SK-N-SH (cell line): Measurements from ENCODE around the gene EEFSEC. TPM values are rescaled to one million over a fixed set of nuclear protein-coding genes. Genes with fewer than 3 reads are reported as not detected.

Source experiments
- CTCF ChIA-PET: fragments of 300-600, 350-600 bp; formaldehyde crosslinking; extraction: SDS; loops from one replicate; lab custom pipeline; 2021; lab: Yijun Ruan, JAX
- POLR2A ChIA-PET: fragments of 350-600 bp; sonication (Branson Sonifier 250); formaldehyde crosslinking; extraction: SDS; loops from one replicate; lab custom pipeline; 2020; ENCODE audit warnings: antibody characterized with exemption, inconsistent platforms; lab: Yijun Ruan, JAX
- DNase-seq: peaks from one replicate; pipeline ENCODE4 v3.0.0; 2012
- H2AFZ ChIP-seq: fragments of 200-600 bp; sonication (generic); 2 replicates; pipeline ENCODE4 v1.8.1; 2016; ENCODE audit warnings: antibody characterized with exemption, mild to moderate bottlenecking, low read depth
- H3F3A ChIP-seq: fragments of 200-600 bp; sonication (generic); replicated peaks from 2 replicates; pipeline ENCODE3; 2016; ENCODE audit warnings: antibody characterized with exemption, mild to moderate bottlenecking; ENCODE audit not compliant: insufficient read depth
- H3K27ac ChIP-seq, 2 experiments: fragments of 200-500 bp in 1 of 2; fragments of 200-600 bp in 1 of 2; sonication (Bioruptor generic) in 1 of 2; sonication (generic), shearing (Covaris generic) in 1 of 2; 2 replicates each; pipeline versions ENCODE4 v1.5.1 to v1.6.1; 2014 to 2016; ENCODE audit warnings: low read depth in 2 of 2, inconsistent platforms in 1 of 2, low read length in 1 of 2, mild to moderate bottlenecking in 1 of 2, mixed read lengths in 1 of 2
- H3K27me3 ChIP-seq: fragments of 200-600 bp; sonication (generic), shearing (Covaris generic); 2 replicates; pipeline ENCODE4 v1.6.1; 2016; ENCODE audit warnings: mixed run types; ENCODE audit not compliant: insufficient read depth
- H3K36me3 ChIP-seq, 2 experiments: fragments of 200-500 bp in 1 of 2; fragments of 200-600 bp in 1 of 2; sonication (Bioruptor generic) in 1 of 2; sonication (generic) in 1 of 2; replicated peaks in 1 of 2; 2 replicates each; pipeline versions ENCODE3 to v1.5.1; 2014 to 2016; ENCODE audit warnings: low read length in 1 of 2, mild to moderate bottlenecking in 1 of 2; ENCODE audit not compliant: insufficient read depth in 2 of 2, control insufficient read depth in 1 of 2
- H3K4me1 ChIP-seq, 2 experiments: fragments of 200-500 bp in 1 of 2; fragments of 200-600 bp in 1 of 2; sonication (Bioruptor generic) in 1 of 2; sonication (generic), shearing (Covaris generic) in 1 of 2; 2 replicates each; pipeline versions ENCODE4 v1.5.1 to v1.6.1; 2014 to 2016; ENCODE audit warnings: low read depth in 1 of 2, low read length in 1 of 2, mixed run types in 1 of 2; ENCODE audit not compliant: insufficient read depth in 2 of 2, control insufficient read depth in 1 of 2
- H3K4me2 ChIP-seq: fragments of 200-600 bp; sonication (generic), shearing (Covaris generic); 2 replicates; pipeline ENCODE4 v1.6.1; 2017; ENCODE audit warnings: mixed run types
- H3K4me3 ChIP-seq, 2 experiments: fragments of 200-500 bp in 1 of 2; fragments of 200-600 bp in 1 of 2; sonication (Bioruptor generic) in 1 of 2; sonication (generic), shearing (Covaris generic) in 1 of 2; 2 replicates each; pipeline versions ENCODE4 v1.5.1 to v1.8.1; 2014 to 2016; ENCODE audit warnings: low read depth in 2 of 2, inconsistent platforms in 1 of 2, low read length in 1 of 2, mild to moderate bottlenecking in 1 of 2, mixed read lengths in 1 of 2, moderate library complexity in 1 of 2
- H3K79me2 ChIP-seq: fragments of 200-600 bp; sonication (generic); 2 replicates; pipeline ENCODE4 v1.8.1; 2017; ENCODE audit warnings: mild to moderate bottlenecking; ENCODE audit not compliant: insufficient read depth
- H3K9ac ChIP-seq: fragments of 200-600 bp; sonication (generic); 2 replicates; pipeline ENCODE4 v1.6.1; 2017; ENCODE audit warnings: mixed run types
- H3K9me2 ChIP-seq: fragments of 200-600 bp; sonication (generic); 2 replicates; pipeline ENCODE4 v1.6.1; 2017; ENCODE audit warnings: mixed run types
- H3K9me3 ChIP-seq: fragments of 200-600 bp; sonication (generic); 2 replicates; pipeline ENCODE4 v1.6.1; 2017; ENCODE audit warnings: mixed run types, mild to moderate bottlenecking, moderate library complexity
- H4K20me1 ChIP-seq: fragments of 200-600 bp; sonication (generic); 2 replicates; pipeline ENCODE4 v1.6.1; 2017; ENCODE audit warnings: mild to moderate bottlenecking, mixed run types; ENCODE audit not compliant: insufficient read depth
- FOSL2 ChIP-seq: IDR thresholded peaks from 2 replicates; pipeline ENCODE4 v1.4.0; 2012; ENCODE audit warnings: low read depth, mild to moderate bottlenecking, moderate library complexity, borderline replicate concordance
- FOXM1 ChIP-seq: IDR thresholded peaks from 2 replicates; pipeline ENCODE4 v1.4.0; 2012; ENCODE audit warnings: low read depth, mild to moderate bottlenecking
- GATA2 ChIP-seq: sonication (generic); formaldehyde crosslinking; IDR thresholded peaks from 2 replicates; pipeline ENCODE4 v1.5.0; 2020; ENCODE audit warnings: mild to moderate bottlenecking, missing genetic modification reagents
- PBX3 ChIP-seq: IDR thresholded peaks from 2 replicates; pipeline ENCODE4; 2012
- POLR2AphosphoS5 ChIP-seq: IDR thresholded peaks from 2 replicates; pipeline ENCODE4 v1.6.1; 2012; ENCODE audit warnings: low read depth, low read length
- RFX5 ChIP-seq: IDR thresholded peaks from 2 replicates; pipeline ENCODE4 v1.6.1; 2012; ENCODE audit warnings: mild to moderate bottlenecking, improper control_type of control experiment, low read length
- SIN3A ChIP-seq: IDR thresholded peaks from 2 replicates; pipeline ENCODE4 v1.6.1; 2012; ENCODE audit warnings: low read depth, mild to moderate bottlenecking, low read length, moderate library complexity, borderline replicate concordance
- TAF1 ChIP-seq: IDR thresholded peaks from 2 replicates; pipeline ENCODE4 v1.6.1; 2012; ENCODE audit warnings: low read depth, mild to moderate bottlenecking, low read length, moderate library complexity, borderline replicate concordance
- TCF12 ChIP-seq: IDR thresholded peaks from 2 replicates; pipeline ENCODE4 v1.4.0; 2012
- USF2 ChIP-seq: fragments of 150-350 bp; IDR thresholded peaks from 2 replicates; pipeline ENCODE4 v1.6.1; 2017; ENCODE audit warnings: antibody characterized with exemption, low read length, low read depth, borderline replicate concordance
- WGBS: methylation state at CpG from one replicate; pipeline ENCODE4 v1.1.6; 2017; ENCODE audit warnings: low lambda C conversion rate; 5-methylcytosine and 5-hydroxymethylcytosine counted together
- polyA plus RNA-seq, 3 experiments: library from polyadenylated mRNA; depleted of rRNA; stranded (reverse); fragments of >200 nt; gene quantifications; 2 replicates each; pipeline ENCODE4 v1.2.3, GENCODE V29; 2012
- TF ChIP-seq, protein P1 (sequence below): IDR thresholded peaks from 2 replicates; pipeline ENCODE4 v1.6.1; 2012; ENCODE audit warnings: mild to moderate bottlenecking, low read depth, low read length, moderate library complexity
- TF ChIP-seq, protein P2 (sequence below): IDR thresholded peaks from 2 replicates; pipeline ENCODE4 v1.4.0; 2012; ENCODE audit warnings: low read depth, borderline replicate concordance
- TF ChIP-seq, protein P3 (sequence below): IDR thresholded peaks from 2 replicates; pipeline ENCODE4 v1.4.0; 2012; ENCODE audit warnings: low read depth

EEFSEC gene
- polyA plus RNA-seq, 1 of the 3 experiments (the other 2 are of a cell fraction): 12.4 TPM

GRCh38 chr3:128456776-128457715 lies 303.8 kb downstream of the EEFSEC start (continued):
- TF ChIP-seq POLR2AphosphoS5: no peak
- TF ChIP-seq RFX5: no peak
- TF ChIP-seq FOXM1: no peak
- no peak for TF ChIP-seq TAF1
- no peak for TF ChIP-seq USF2
- TF ChIP-seq GATA2: peak; percentile 100
- TF ChIP-seq, protein P1, sequence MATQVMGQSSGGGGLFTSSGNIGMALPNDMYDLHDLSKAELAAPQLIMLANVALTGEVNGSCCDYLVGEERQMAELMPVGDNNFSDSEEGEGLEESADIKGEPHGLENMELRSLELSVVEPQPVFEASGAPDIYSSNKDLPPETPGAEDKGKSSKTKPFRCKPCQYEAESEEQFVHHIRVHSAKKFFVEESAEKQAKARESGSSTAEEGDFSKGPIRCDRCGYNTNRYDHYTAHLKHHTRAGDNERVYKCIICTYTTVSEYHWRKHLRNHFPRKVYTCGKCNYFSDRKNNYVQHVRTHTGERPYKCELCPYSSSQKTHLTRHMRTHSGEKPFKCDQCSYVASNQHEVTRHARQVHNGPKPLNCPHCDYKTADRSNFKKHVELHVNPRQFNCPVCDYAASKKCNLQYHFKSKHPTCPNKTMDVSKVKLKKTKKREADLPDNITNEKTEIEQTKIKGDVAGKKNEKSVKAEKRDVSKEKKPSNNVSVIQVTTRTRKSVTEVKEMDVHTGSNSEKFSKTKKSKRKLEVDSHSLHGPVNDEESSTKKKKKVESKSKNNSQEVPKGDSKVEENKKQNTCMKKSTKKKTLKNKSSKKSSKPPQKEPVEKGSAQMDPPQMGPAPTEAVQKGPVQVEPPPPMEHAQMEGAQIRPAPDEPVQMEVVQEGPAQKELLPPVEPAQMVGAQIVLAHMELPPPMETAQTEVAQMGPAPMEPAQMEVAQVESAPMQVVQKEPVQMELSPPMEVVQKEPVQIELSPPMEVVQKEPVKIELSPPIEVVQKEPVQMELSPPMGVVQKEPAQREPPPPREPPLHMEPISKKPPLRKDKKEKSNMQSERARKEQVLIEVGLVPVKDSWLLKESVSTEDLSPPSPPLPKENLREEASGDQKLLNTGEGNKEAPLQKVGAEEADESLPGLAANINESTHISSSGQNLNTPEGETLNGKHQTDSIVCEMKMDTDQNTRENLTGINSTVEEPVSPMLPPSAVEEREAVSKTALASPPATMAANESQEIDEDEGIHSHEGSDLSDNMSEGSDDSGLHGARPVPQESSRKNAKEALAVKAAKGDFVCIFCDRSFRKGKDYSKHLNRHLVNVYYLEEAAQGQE: no peak
- TF ChIP-seq FOSL2: no peak
- TF ChIP-seq, protein P2, sequence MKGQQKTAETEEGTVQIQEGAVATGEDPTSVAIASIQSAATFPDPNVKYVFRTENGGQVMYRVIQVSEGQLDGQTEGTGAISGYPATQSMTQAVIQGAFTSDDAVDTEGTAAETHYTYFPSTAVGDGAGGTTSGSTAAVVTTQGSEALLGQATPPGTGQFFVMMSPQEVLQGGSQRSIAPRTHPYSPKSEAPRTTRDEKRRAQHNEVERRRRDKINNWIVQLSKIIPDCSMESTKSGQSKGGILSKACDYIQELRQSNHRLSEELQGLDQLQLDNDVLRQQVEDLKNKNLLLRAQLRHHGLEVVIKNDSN: no peak
- no peak for TF ChIP-seq SIN3A
- TF ChIP-seq PBX3: no peak

GRCh38 chr3:128457937-128458336 lies 304.7 kb downstream of the EEFSEC start:
- Histone ChIP-seq H3K9ac (no peak overlapping the region), H3K4me2 (no peak overlapping the region), H2AFZ (no peak overlapping the region), H3F3A (no peaks in the 10 kb centered on the region), H3K36me3 (no peaks in the 10 kb centered on the region), H3K4me3 (no peak overlapping the region), H4K20me1 (no peaks in the 10 kb centered on the region), H3K9me3 (no peaks in the 10 kb centered on the region), H3K27me3 (peaks cover 5% of the 10 kb centered on the region; the same call in 1 of the 2 replicates), H3K27ac (peak overlapping the region in 1 of 2 experiments; percentile 99; a peak in 2 of 4 replicates), H3K79me2 (no peaks in the 10 kb centered on the region), H3K9me2 (no peaks in the 10 kb centered on the region), H3K4me1 (peaks cover 0 to 77% of the 10 kb centered on the region in 2 experiments; a peak in 1 of 4 replicates)
- no peak for TF ChIP-seq TCF12
- TF ChIP-seq, protein P1: no peak
- TF ChIP-seq, protein P3, sequence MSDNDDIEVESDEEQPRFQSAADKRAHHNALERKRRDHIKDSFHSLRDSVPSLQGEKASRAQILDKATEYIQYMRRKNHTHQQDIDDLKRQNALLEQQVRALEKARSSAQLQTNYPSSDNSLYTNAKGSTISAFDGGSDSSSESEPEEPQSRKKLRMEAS: no peak
- TF ChIP-seq RFX5: no peak
- WGBS: 89% methylated on average over 12 of the region's 12 CpGs
- CTCF ChIA-PET: interaction anchor here (0.7 to 2.7 kb wide), 6 partner anchors 11 to 286 kb away, joined by 3 to 28 read pairs (median 8); no protein-coding TSS in a partner anchor
- DNase-seq: no peak
- POLR2A ChIA-PET: interaction anchor here (0.7 to 5.6 kb wide), 13 partner anchors 11 to 179 kb away, joined by 3 to 51 read pairs (median 8); no protein-coding TSS in a partner anchor
